Naive thymus-derived CD8-positive, alpha-beta T cell (primary cell): Measurements from ENCODE around the gene PCDHGB4. TPM values are rescaled to one million over a fixed set of nuclear protein-coding genes. Genes with fewer than 3 reads are reported as not detected.
"Not testable (repeated sequence)": the region's sequence is repeated elsewhere in the genome, so short reads cannot be mapped to it uniquely, and the experiment has no call there.

ENCODE experiments used
- ATAC-seq, 2 donors: fragments of 150-1000 bp; cut with Tn5 transposase in 1 of 2; sonication (Bioruptor Pico), chemical (Tn5 transposase) in 1 of 2; 1 replicate in 1 of 2; 2 replicates in 1 of 2; pipeline ENCODE4 v1.10.0; 2021; ENCODE audit warnings: mild to moderate bottlenecking in 2 of 2, moderate library complexity in 2 of 2
- POLR2A ChIA-PET: fragments of 350-600 bp; sonication (Branson Sonifier 250); formaldehyde crosslinking; loops from one replicate; lab custom pipeline; 2021; ENCODE audit warnings: antibody characterized with exemption; lab: Charles Lee
- DNase-seq, 10 donors: peaks; one replicate each; pipeline versions ENCODE4 v3.0.0 to v3.0.0-alpha.2; 2020 to 2022
- H3K27ac Mint-ChIP-seq, 10 donors: one replicate each; pipeline ENCODE4 v1.8.0; 2020 to 2022; ENCODE audit warnings: mild to moderate bottlenecking in 10 of 10, mixed read lengths in 10 of 10, moderate library complexity in 4 of 10, inconsistent platforms in 1 of 10
- H3K27me3 Mint-ChIP-seq, 5 donors: one replicate each; pipeline ENCODE4 v1.8.0; 2021 to 2022; ENCODE audit warnings: mixed read lengths in 5 of 5
- H3K36me3 Mint-ChIP-seq, 3 donors: one replicate each; pipeline ENCODE4 v1.8.0; 2020 to 2022; ENCODE audit warnings: mixed read lengths in 3 of 3, mild to moderate bottlenecking in 2 of 3, inconsistent platforms in 1 of 3
- H3K4me1 Mint-ChIP-seq, 4 donors: one replicate each; pipeline ENCODE4 v1.8.0; 2021 to 2022; ENCODE audit warnings: mixed read lengths in 4 of 4
- H3K4me3 Mint-ChIP-seq, 10 donors: one replicate each; pipeline ENCODE4 v1.8.0; 2020 to 2022; ENCODE audit warnings: mild to moderate bottlenecking in 10 of 10, mixed read lengths in 10 of 10, moderate library complexity in 6 of 10, inconsistent platforms in 1 of 10
- H3K9me3 Mint-ChIP-seq, 9 donors: one replicate each; pipeline ENCODE4 v1.8.0; 2020 to 2022; ENCODE audit warnings: mixed read lengths in 9 of 9, mild to moderate bottlenecking in 3 of 9, inconsistent platforms in 1 of 9, moderate library complexity in 1 of 9
- polyA plus RNA-seq, 3 donors: library from polyadenylated mRNA; unstranded; fragments of 300-500 nt; fragmentation: Illumina TruSeq; gene quantifications; one replicate each; pipeline ENCODE4 v1.2.3, GENCODE V29; 2021
- total RNA-seq, 8 experiments: library from RNA in 2 of 8; stranded (reverse) in 2 of 8; gene quantifications; one replicate each; pipeline ENCODE4 v1.2.3 and lab custom pipeline; 2021 to 2026

The PCDHGB4 gene
- total and polyA plus RNA-seq, 5 experiments from 2014 or later = 0.13 to 0.25 (median 0.23) TPM; not detected in 2

- Mint-ChIP-seq H3K27ac (peak overlapping the region in 2 of 10 donors; percentile 64 to 93), H3K9me3 (peaks cover 0 to 86% (median 36%) of the 10 kb centered on the region in 9 donors), H3K4me1 (peaks cover 0 to 17% (median 5%) of the 10 kb centered on the region in 4 donors), H3K4me3 (peak overlapping the region; percentile 50 to 85 (median 74)), H3K27me3 (peaks cover 44 to 90% (median 69%) of the 10 kb centered on the region in 5 donors), H3K36me3 (peaks cover 31 to 58% (median 35%) of the 10 kb centered on the region in 3 donors)
- no peak for DNase-seq
- POLR2A ChIA-PET = no interaction called here
- ATAC-seq = no peak
Measured at GRCh38 chr5:141421489-141421855, 34.0 kb downstream of the PCDHGB4 start.

DNA sequence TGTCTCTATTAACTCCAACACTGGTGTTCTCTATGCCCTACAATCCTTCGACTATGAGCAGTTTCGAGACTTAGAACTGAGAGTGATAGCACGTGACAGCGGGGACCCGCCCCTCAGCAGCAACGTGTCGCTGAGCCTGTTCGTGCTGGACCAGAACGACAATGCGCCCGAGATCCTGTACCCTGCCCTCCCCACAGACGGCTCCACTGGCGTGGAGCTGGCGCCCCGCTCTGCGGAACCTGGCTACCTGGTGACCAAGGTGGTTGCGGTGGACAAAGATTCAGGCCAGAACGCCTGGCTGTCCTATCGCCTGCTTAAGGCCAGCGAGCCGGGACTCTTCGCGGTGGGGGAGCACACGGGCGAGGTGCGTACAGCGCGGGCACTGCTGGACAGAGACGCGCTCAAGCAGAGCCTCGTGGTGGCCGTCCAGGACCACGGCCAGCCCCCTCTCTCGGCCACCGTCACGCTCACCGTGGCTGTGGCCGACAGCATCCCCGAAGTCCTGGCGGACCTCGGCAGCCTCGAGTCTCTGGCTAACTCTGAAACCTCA lies 35.3 kb downstream of the PCDHGB4 start:
- Mint-ChIP-seq H3K4me1 (peaks cover 0 to 14% (median 5%) of the 10 kb centered on the region in 4 donors), H3K36me3 (peaks cover 30 to 64% (median 35%) of the 10 kb centered on the region in 3 donors), H3K27me3 (peaks cover 49 to 91% (median 73%) of the 10 kb centered on the region in 5 donors), H3K4me3 (peak overlapping the region in 1 of 10 donors; percentile 42), H3K27ac (peak overlapping the region in 1 of 10 donors; percentile 40), H3K9me3 (peaks cover 0 to 87% (median 36%) of the 10 kb centered on the region in 9 donors)
- POLR2A ChIA-PET = no interaction called here
- no peak for DNase-seq
- no peak for ATAC-seq

DNA sequence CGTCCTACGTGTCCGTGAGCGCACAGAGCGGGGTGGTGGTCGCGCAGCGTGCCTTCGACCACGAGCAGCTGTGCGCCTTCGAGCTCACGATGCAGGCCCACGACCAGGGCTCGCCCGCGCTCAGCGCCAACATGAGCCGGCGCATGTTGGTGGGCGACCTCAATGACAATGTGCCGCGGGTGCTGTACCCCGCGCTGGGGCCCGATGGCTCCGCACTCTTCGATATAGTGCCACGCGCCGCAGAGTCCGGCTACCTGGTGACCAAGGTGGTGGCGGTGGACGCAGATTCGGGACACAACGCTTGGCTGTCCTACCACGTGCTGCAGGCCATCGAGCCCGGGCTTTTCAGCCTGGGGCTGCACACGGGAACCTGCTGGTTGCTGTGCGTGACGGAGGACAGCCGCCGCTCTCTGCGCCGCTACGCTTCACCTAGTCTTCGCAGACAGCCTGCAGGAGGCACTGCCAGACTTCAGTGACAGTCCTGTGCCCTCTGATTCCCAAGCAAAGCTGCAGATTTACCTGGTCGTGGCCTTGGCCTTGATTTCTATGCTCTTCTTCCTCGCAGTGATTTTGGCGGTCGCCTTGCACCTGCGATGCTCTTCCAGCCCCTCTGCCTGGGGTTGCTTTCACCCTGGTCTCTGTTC lies 40.4 kb downstream of the PCDHGB4 start:
- Mint-ChIP-seq H3K4me3 (peak overlapping the region in 1 of 10 donors; percentile 56), H3K4me1 (peaks cover 3 to 9% (median 7%) of the 10 kb centered on the region in 4 donors), H3K9me3 (peaks cover 16 to 77% (median 30%) of the 10 kb centered on the region in 9 donors), H3K36me3 (peaks cover 18 to 57% (median 28%) of the 10 kb centered on the region in 3 donors), H3K27ac (no peak overlapping the region), H3K27me3 (peaks cover 46 to 82% (median 59%) of the 10 kb centered on the region in 5 donors)
- ATAC-seq (no peak), DNase-seq (no peak)
- POLR2A ChIA-PET = no interaction called here

- H3K9me3 Mint-ChIP-seq = peaks cover 16 to 79% (median 34%) of the 10 kb centered on the region in 9 donors
- POLR2A ChIA-PET = no interaction called here
- H3K4me1 Mint-ChIP-seq = peaks cover 3 to 9% (median 7%) of the 10 kb centered on the region in 4 donors
- H3K4me3 Mint-ChIP-seq = peak within 1 kb of the TSS; percentile 42 to 81 (median 70)
- no peak for DNase-seq
- H3K27me3 Mint-ChIP-seq = peaks cover 45 to 81% (median 57%) of the 10 kb centered on the region in 5 donors
- peak in 1 of 2 donors; percentile 57 for ATAC-seq
- H3K27ac Mint-ChIP-seq = peak within 1 kb of the TSS in 3 of 10 donors; percentile 25 to 87 (median 61)
- H3K36me3 Mint-ChIP-seq = peaks cover 22 to 63% (median 35%) of the 10 kb centered on the region in 3 donors
Measured at GRCh38 chr5:141430332-141431113, 43.0 kb downstream of the PCDHGB4 start, which contains the start of gene PCDHGA12. PCDHGA12 (plus strand) TSS chr5:141430507; CDS start chr5:141430760, 253 bp downstream.

- Mint-ChIP-seq H3K27ac (peak overlapping the region in 1 of 10 donors; percentile 87), H3K27me3 (peaks cover 42 to 81% (median 57%) of the 10 kb centered on the region in 5 donors), H3K4me1 (peaks cover 3 to 9% (median 7%) of the 10 kb centered on the region in 4 donors), H3K4me3 (peak overlapping the region in 9 of 10 donors; percentile 4 to 81 (median 59)), H3K36me3 (peaks cover 22 to 58% (median 31%) of the 10 kb centered on the region in 3 donors), H3K9me3 (peaks cover 14 to 74% (median 36%) of the 10 kb centered on the region in 9 donors)
- ATAC-seq (peak in 1 of 2 donors; percentile 17), DNase-seq (no peak)
- POLR2A ChIA-PET = no interaction called here
Measured at GRCh38 chr5:141431286-141431685, 43.8 kb downstream of the PCDHGB4 start.

DNA sequence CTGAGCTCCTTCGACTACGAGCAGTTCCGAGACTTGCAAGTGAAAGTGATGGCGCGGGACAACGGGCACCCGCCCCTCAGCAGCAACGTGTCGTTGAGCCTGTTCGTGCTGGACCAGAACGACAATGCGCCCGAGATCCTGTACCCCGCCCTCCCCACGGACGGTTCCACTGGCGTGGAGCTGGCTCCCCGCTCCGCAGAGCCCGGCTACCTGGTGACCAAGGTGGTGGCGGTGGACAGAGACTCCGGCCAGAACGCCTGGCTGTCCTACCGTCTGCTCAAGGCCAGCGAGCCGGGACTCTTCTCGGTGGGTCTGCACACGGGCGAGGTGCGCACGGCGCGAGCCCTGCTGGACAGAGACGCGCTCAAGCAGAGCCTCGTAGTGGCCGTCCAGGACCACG lies 44.8 kb downstream of the PCDHGB4 start:
- POLR2A ChIA-PET, ATAC-seq, H3K4me1 Mint-ChIP-seq, DNase-seq: not testable (repeated sequence)
- H3K27ac Mint-ChIP-seq = peak overlapping the region in 1 of 10 donors; percentile 87
- peaks cover 33 to 81% (median 59%) of the 10 kb centered on the region in 5 donors for H3K27me3 Mint-ChIP-seq
- peaks cover 22 to 53% (median 37%) of the 10 kb centered on the region in 3 donors for H3K36me3 Mint-ChIP-seq
- peak overlapping the region in 1 of 10 donors; percentile 66 for H3K4me3 Mint-ChIP-seq
- H3K9me3 Mint-ChIP-seq = peaks cover 12 to 63% (median 36%) of the 10 kb centered on the region in 9 donors

- ATAC-seq, H3K4me1 Mint-ChIP-seq, H3K27ac Mint-ChIP-seq, POLR2A ChIA-PET, DNase-seq: not testable (repeated sequence)
- H3K27me3 Mint-ChIP-seq = peaks cover 33 to 81% (median 56%) of the 10 kb centered on the region in 5 donors
- peaks cover 12 to 62% (median 36%) of the 10 kb centered on the region in 9 donors for H3K9me3 Mint-ChIP-seq
- H3K4me3 Mint-ChIP-seq = peak overlapping the region in 2 of 10 donors; percentile 28 to 47
- peaks cover 22 to 53% (median 40%) of the 10 kb centered on the region in 3 donors for H3K36me3 Mint-ChIP-seq
Measured at GRCh38 chr5:141432726-141433125, 45.2 kb downstream of the PCDHGB4 start.

DNA sequence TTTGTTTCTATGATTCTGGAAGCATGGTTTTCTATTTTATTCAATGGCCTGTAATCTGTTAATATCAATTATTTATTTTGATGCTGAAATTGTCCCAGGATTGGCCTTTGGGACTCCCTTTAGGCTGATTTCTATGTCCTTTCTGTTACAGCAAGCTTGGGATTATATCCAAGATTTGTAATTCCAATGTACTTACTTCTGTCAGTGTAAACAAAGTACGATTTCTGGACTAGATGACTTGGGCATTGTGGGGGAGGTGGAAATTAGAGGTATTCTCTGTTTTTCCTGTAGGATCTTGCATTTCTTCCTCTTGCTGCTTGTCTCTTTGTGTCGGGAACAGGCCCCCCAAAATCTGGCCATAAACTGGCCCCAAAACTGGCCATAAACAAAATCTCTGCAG lies 46.5 kb downstream of the PCDHGB4 start:
- POLR2A ChIA-PET = no interaction called here
- peaks cover 9 to 54% (median 33%) of the 10 kb centered on the region in 9 donors for H3K9me3 Mint-ChIP-seq

GRCh38 chr5:141437221-141437620 lies 49.7 kb downstream of the PCDHGB4 start:
- POLR2A ChIA-PET = no interaction called here
- Mint-ChIP-seq H3K4me1 (no peaks in the 10 kb centered on the region), H3K4me3 (no peak overlapping the region), H3K36me3 (peaks cover 8 to 32% (median 18%) of the 10 kb centered on the region in 3 donors), H3K27ac (no peak overlapping the region), H3K27me3 (peaks cover 19 to 60% (median 35%) of the 10 kb centered on the region in 5 donors), H3K9me3 (peaks cover 0 to 44% (median 24%) of the 10 kb centered on the region in 9 donors)
- DNase-seq = no peak
- ATAC-seq = no peak

More for the DNA sequence above, 46.5 kb downstream of the PCDHGB4 start:
- Mint-ChIP-seq H3K4me3 (no peak overlapping the region), H3K36me3 (peaks cover 20 to 46% (median 37%) of the 10 kb centered on the region in 3 donors), H3K27me3 (peaks cover 30 to 70% (median 47%) of the 10 kb centered on the region in 5 donors), H3K27ac (no peak overlapping the region), H3K4me1 (peaks cover 3 to 9% (median 7%) of the 10 kb centered on the region in 4 donors)
- ATAC-seq = no peak
- DNase-seq = no peak

DNA sequence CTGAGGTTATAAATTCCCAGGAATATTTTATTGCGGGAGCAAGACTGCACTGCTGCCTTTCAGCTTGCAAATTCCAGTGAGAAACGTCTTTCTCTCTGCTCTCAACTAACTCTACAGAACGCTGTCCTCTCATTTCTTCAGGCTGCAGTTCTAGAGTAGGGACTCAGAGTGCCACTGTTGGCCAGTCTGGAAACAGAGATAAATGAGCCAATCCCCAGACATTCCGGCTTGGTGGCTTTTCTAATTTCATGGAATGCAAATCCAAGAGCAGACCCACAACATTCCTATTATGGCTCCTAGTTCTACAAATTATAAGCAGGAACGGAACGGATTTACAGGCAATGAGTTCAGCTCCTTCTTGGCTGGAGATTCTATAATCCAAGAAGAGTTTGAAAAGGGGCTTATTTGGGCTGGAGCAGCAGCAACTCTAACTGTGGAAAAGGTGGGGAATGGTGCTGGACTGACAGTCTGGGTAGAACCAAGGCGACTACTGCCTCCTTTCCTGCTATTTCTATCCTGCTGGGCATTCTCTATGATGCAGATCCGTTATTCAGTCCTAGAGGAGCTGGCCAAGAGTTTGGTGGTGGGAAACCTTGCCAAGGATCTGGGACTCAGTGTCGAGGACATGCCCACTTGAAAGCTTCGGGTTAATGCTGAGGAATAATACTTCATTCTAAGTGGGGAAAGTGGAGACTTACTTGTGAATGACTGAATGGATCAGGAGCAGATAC lies 52.1 kb downstream of the PCDHGB4 start:
- no peak overlapping the region for H3K27ac Mint-ChIP-seq
- ATAC-seq (no peak), DNase-seq (no peak)
- H3K4me3 Mint-ChIP-seq = no peak overlapping the region
- H3K9me3 Mint-ChIP-seq = peaks cover 0 to 30% (median 10%) of the 10 kb centered on the region in 9 donors
- POLR2A ChIA-PET = no interaction called here
- no peaks in the 10 kb centered on the region for H3K4me1 Mint-ChIP-seq
- peaks cover 14 to 48% (median 16%) of the 10 kb centered on the region in 5 donors for H3K27me3 Mint-ChIP-seq
- H3K36me3 Mint-ChIP-seq = peaks cover under 1 to 19% (median 10%) of the 10 kb centered on the region in 3 donors
